Superior temporal gyrus (tissue), 1 donor: ENCODE results near the gene ZNF514.
"Not testable (repeated sequence)": the region's sequence is repeated elsewhere in the genome, so short reads cannot be mapped to it uniquely, and the experiment has no call there.

ENCODE experiments used
- DNase-seq: peaks from one replicate; pipeline ENCODE4 v3.0.0-alpha.2; 2016; ENCODE audit errors: extremely low spot score

Gene ZNF514

DNA sequence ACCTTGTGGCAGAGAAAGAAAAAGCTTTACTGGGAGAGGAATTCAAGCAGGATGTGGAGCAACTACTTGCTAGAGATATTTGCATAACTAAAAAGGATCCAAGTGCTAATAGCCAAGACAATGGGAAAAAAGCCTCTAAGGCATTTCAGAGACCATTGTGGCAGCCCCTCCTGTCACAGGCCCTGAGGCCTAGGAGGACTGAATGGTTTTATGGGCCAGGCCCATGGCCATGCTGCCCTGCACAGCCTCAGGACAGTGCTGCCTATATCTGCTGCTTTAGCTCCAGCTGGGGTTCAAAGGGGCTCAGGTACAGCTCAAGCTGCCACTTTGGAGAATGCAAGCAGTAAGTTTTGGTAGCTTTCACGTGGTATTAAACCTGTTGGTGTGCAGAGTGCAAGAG lies 20.9 kb downstream of the ZNF514 start:
- DNase-seq: no peak

DNA sequence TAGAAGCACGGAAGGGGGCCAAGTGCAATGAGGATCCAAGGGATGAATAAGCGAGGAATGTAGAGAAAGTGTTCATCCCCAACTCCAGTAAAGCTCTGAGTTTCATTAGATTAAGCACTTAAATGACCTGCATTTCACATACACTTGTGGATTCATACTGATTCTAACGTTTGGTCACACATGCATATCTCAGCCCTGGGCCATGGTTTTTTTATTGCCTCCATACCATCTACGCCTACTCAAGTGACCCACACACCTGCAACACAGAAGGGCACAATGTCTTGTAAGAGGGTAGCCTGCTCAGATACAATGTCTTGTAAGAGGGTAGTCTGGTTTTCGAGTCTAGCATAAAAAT lies 37.5 kb downstream of the ZNF514 start:
- no peak for DNase-seq

DNA sequence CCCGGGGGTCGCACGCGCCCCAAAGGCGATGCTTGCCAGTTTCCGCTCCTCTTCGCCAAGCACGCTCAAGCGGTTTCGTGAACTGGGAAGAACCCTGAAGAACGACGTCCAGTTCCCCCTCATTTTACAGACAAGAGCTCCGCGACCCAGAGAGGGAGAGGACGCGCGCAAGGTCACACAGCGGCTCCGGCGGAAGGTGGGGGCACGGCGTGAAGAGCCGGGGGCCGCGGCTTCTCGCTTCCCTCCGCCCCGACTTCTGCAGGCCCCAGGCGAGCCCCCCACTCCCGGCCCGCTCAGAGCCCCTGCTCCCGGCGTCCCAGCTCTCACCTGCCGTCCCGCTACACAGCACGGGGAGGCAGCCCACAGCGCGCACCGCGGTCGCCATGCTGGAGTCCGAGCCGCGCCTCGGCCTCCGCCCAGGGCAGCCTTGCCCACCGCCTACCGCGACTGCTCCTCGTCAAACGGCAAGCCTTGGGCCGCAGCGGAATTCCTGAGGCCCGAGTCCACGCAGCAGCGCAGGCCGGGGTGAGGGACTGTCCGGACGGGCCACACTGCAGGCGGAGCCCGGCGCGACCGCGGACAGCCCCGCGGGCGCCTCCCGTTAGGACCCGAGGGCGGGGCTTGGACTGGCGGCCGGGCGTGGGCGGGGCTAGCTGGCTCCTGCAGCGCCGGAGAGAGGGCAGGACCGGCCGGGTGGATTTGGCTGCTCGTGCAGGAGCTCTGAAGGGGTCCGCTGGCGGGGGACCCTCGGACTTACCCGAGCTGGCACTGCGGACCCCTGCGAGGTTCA lies 38.0 kb downstream of the ZNF514 start, which contains the start of gene MRPS5:
MRPS5 (minus strand) TSS at position 402 of the 790 bp plus-strand sequence; CDS start at position 385, 17 bp downstream.
- DNase-seq: peak; percentile 84

DNA sequence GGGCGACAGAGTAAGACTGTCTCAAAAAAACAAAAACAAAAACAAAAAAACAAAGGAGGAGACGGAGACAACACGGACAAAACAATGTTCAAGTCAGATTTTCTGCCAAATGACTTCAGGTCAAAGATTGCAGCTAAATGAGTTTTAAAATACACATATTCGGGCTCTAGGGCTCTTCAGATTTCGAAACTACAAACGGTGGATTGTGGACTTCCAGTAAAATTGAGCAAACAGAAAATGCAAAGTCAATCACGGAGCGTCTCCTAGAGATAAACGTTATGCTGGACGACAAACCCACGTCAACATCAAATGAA lies 38.6 kb downstream of the ZNF514 start:
- DNase-seq: peak; percentile 22

DNA sequence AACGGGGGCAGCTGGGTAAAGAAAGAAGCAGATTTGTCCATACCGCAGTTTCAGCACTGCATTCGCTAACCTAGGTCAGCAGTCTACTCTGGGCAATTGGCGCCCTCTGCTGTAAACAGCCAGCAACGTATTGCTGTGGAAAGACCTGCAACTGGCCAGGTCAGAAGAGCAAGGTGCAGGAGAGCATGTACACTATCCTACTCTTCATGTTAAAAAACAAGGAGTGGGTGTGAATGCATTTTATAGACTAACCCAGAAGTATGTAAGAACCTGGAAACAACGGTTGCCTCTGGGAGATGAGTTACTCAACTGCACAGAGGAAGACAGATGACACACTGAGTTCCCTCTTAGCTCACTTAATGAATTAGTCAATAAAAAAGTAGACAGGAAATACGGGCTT lies 44.2 kb downstream of the ZNF514 start:
- peak; percentile 86 for DNase-seq

DNA sequence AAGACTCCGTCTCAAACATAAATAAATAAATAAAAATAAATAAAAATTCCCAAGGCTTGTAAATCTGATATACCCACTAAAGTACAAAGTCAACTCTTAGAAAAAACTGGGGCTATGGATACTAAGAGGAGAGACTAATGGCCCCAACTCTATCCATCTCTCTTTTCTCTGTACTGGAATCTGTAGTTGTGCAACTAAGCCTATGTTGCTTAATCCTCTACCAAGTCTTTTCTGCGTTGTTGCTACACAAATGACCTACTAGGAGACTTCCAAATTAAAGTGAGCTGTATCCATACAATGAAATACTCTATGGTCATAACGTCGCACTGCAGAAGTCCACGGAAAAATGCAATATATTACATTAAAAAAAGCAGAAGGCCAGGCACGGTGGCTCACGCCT lies 46.2 kb downstream of the ZNF514 start:
- DNase-seq: no peak

DNA sequence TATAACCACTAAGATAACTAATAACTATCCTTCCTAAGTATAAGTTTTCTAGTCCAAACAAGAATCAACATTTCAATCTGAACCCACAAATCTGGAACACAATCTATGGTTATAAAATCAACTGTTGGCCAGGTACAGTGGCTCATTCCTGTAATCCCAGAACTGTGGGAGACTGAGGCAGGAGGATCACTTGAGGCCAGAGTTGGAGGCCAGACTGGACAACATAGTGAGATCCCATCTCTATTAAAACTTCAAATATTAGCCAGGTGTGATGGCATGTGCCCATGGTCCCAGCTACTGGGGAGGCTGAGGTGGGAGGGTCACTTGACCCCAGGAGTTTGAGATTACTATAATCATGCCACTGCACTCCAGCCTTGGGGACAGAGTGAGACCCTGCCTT lies 49.3 kb downstream of the ZNF514 start:
- DNase-seq: no peak

DNA sequence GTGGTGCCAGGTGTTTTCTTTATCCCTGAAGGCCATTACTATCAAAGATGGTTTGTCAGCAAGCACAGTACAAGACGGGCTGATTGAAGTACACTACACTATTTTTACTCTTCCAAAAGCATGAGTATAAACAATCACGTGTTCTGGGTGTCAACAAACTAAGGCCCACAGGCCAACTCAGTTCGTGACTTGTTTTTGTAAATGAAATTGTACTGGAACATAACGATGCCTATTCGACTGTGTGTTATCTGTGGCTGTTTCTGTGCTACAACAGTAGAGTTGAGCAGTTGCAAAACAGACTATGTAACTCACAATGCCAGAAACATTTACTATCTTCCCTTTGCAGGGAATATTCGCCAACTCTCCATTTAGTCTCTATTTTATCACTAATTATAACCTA lies 50.4 kb downstream of the ZNF514 start:
- peak; percentile 24 for DNase-seq

DNA sequence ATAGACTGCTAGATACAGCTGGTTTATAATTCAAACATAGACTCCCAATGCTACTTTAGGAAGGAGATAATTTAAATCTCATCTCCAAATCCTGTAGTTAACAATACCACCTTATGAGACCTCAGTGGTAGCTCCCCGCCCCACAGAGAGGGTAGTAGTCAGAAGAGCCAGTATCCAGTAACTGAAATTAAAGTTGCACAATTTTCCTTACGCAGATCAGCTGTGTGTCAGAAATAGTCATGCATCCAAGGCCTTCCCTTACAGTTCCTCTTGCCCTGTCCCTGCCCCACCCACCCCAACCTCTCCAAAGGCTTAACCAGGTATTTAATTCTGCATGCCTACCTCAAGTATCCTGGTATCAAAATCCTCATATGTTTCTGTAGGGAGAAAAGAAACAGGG lies 53.6 kb downstream of the ZNF514 start:
- DNase-seq: no peak

DNA sequence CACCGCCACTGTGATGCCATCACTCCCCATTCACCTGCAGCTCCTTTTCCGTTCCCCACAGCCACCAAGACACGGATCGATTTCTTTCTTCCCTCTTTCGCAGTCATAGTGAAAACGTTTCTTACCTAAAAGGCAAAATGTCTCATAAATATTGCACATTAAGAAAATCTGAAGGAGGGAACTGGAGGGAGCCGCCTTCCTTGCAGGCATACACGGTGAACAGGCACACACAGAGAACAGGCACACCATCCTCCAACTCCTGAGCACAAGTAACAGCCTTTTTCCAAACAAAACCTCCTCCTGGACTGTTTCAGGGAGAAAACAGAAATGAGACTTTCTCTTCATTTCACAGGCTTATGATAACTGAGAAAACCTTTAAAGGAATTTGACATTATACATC lies 55.0 kb downstream of the ZNF514 start:
- DNase-seq: no peak

DNA sequence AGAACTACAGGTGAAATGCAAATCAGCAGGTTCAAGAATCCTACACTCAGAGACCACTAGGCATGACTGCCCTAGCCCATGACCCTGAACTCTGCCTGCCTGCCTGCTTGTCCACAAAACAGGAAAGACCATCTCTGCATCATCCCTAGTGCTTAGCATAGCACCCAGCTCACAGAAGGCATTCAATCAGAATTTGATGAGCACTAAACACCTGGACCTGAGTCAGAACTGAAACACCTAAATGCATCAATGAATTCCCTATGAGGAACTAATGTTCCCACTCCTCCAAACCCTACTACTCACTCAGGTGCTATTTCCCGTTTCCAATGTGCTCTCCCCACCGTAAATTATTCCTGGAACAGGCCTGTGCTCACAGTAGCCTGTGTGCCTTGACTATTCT lies 59.7 kb downstream of the ZNF514 start:
- DNase-seq: no peak

DNA sequence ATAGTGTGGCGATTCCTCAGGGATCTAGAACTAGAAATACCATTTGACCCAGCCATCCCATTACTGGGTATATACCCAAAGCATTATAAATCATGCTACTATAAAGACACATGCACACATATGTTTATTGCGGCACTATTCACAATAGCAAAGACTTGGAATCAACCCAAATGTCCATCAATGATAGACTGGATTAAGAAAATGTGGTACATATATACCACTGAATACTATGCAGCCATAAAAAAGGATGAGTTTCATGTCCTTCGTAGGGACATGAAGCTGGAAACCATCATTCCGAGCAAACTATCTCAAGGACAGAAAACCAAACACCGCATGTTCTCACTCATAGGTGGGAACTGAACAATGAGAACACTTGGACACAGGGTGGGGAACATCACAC lies 61.4 kb downstream of the ZNF514 start:
- not testable (repeated sequence) for DNase-seq
